Measurements from ENCODE around the gene ATP6AP2. TPM values are rescaled to one million over a fixed set of nuclear protein-coding genes. Genes with fewer than 3 reads are reported as not detected.

ATP6AP2 gene
- total RNA-seq, 1 experiment from 2014 or later, result 78.7 TPM

DNA sequence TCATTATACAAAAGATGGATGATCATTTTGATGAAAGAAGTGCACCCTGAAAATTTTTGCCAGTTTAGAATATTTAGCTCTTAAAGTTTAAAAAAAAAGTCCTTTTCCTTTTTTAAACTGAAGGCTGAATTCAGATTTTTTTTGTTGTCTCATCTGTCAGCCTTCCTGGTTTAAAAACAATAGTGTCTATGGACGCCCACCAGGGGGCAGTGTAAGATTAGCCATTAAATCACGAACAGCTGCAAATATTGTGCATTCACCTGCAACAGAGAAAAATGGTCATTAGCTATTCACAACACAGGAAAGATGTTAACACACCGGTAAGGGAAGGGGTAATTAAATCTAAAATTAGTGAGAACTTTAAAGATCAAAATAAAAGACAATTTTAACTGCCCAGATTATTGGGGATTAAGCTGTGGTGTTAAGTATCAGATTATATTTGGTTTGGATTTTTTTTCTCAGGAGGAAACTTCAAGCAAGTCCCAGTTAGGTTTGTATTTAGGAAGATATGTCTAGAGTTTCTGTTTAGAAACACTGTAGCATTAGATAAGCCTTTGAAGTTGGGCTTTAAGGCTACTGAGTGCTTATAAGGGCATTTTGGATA, 71.0 kb downstream of the ATP6AP2 start:
- ChIA-PET CTCF (interaction anchor here (0.6 to 1.5 kb wide), 8 partner anchors 10 to 643 kb away, joined by 3 to 6 read pairs (median 3); partner anchors contain the start of gene USP9X), POLR2A (no interaction called here)
- no peak for ATAC-seq
- TF ChIP-seq NFATC4 (CRISPR knock-in tag; IDR thresholded peaks at IDR 0.05), result no peak
- no peak for TF ChIP-seq GABPB1 (CRISPR knock-in tag; IDR thresholded peaks at IDR 0.05)
- TF ChIP-seq, protein P1, sequence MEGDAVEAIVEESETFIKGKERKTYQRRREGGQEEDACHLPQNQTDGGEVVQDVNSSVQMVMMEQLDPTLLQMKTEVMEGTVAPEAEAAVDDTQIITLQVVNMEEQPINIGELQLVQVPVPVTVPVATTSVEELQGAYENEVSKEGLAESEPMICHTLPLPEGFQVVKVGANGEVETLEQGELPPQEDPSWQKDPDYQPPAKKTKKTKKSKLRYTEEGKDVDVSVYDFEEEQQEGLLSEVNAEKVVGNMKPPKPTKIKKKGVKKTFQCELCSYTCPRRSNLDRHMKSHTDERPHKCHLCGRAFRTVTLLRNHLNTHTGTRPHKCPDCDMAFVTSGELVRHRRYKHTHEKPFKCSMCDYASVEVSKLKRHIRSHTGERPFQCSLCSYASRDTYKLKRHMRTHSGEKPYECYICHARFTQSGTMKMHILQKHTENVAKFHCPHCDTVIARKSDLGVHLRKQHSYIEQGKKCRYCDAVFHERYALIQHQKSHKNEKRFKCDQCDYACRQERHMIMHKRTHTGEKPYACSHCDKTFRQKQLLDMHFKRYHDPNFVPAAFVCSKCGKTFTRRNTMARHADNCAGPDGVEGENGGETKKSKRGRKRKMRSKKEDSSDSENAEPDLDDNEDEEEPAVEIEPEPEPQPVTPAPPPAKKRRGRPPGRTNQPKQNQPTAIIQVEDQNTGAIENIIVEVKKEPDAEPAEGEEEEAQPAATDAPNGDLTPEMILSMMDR (IDR thresholded peaks at IDR 0.05), result peak; percentile 49
- Mint-ChIP-seq H3K27me3 (ENCODE audit: low read depth) (no peaks in the 10 kb centered on the region; the same call in 1 of the 2 replicates), H3K4me1 (peaks cover 6% of the 10 kb centered on the region), H3K4me3 (no peak overlapping the region), H3K9me3 (no peaks in the 10 kb centered on the region), H3K27ac (no peak overlapping the region), H3K36me3 (peaks cover 23% of the 10 kb centered on the region)
- peak; percentile 33 for DNase-seq (ENCODE audit: low spot score)

DNA sequence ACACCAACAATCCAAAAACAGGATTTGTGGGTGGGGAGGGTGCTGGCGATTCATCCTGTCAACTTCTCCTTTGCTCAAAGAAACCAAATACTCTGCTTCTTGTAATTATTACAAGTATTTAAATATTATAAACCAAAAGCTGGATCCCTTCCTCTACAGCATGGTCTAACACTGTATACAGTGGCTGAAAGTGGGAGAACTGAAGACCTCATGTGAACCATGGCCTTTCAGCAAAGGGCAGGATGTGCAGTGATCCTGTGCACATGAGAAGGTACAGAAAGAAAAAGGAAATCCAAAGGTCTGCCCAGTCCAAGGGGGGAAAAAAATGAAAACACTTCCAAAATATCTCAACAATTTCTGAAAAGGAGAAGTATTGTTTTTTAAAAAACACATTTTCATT, 71.9 kb downstream of the ATP6AP2 start:
- no peak overlapping the region for H3K4me3 Mint-ChIP-seq
- no peak overlapping the region for H3K27ac Mint-ChIP-seq
- ATAC-seq, result no peak
- no peaks in the 10 kb centered on the region for H3K9me3 Mint-ChIP-seq
- TF ChIP-seq, protein P2, sequence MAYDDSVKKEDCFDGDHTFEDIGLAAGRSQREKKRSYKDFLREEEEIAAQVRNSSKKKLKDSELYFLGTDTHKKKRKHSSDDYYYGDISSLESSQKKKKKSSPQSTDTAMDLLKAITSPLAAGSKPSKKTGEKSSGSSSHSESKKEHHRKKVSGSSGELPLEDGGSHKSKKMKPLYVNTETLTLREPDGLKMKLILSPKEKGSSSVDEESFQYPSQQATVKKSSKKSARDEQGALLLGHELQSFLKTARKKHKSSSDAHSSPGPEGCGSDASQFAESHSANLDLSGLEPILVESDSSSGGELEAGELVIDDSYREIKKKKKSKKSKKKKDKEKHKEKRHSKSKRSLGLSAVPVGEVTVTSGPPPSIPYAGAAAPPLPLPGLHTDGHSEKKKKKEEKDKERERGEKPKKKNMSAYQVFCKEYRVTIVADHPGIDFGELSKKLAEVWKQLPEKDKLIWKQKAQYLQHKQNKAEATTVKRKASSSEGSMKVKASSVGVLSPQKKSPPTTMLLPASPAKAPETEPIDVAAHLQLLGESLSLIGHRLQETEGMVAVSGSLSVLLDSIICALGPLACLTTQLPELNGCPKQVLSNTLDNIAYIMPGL (CRISPR knock-in tag; IDR thresholded peaks at IDR 0.05), result no peak
- TF ChIP-seq, protein P3, sequence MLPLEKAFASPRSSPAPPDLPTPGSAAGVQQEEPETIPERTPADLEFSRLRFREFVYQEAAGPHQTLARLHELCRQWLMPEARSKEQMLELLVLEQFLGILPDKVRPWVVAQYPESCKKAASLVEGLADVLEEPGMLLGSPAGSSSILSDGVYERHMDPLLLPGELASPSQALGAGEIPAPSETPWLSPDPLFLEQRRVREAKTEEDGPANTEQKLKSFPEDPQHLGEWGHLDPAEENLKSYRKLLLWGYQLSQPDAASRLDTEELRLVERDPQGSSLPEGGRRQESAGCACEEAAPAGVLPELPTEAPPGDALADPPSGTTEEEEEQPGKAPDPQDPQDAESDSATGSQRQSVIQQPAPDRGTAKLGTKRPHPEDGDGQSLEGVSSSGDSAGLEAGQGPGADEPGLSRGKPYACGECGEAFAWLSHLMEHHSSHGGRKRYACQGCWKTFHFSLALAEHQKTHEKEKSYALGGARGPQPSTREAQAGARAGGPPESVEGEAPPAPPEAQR (CRISPR knock-in tag; IDR thresholded peaks at IDR 0.05), result no peak
- no peak for TF ChIP-seq ZNF138 (CRISPR knock-in tag; conservative IDR thresholded peaks at IDR 0.05)
- no peak for TF ChIP-seq ESRRA (CRISPR knock-in tag; IDR thresholded peaks at IDR 0.05; ENCODE audit: borderline replicate concordance)
- TF ChIP-seq, protein P4, sequence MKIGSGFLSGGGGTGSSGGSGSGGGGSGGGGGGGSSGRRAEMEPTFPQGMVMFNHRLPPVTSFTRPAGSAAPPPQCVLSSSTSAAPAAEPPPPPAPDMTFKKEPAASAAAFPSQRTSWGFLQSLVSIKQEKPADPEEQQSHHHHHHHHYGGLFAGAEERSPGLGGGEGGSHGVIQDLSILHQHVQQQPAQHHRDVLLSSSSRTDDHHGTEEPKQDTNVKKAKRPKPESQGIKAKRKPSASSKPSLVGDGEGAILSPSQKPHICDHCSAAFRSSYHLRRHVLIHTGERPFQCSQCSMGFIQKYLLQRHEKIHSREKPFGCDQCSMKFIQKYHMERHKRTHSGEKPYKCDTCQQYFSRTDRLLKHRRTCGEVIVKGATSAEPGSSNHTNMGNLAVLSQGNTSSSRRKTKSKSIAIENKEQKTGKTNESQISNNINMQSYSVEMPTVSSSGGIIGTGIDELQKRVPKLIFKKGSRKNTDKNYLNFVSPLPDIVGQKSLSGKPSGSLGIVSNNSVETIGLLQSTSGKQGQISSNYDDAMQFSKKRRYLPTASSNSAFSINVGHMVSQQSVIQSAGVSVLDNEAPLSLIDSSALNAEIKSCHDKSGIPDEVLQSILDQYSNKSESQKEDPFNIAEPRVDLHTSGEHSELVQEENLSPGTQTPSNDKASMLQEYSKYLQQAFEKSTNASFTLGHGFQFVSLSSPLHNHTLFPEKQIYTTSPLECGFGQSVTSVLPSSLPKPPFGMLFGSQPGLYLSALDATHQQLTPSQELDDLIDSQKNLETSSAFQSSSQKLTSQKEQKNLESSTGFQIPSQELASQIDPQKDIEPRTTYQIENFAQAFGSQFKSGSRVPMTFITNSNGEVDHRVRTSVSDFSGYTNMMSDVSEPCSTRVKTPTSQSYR (CRISPR knock-in tag; IDR thresholded peaks at IDR 0.05), result no peak
- no peak for TF ChIP-seq ZNF416 (CRISPR knock-in tag; IDR thresholded peaks at IDR 0.05)
- TF ChIP-seq, protein P5, sequence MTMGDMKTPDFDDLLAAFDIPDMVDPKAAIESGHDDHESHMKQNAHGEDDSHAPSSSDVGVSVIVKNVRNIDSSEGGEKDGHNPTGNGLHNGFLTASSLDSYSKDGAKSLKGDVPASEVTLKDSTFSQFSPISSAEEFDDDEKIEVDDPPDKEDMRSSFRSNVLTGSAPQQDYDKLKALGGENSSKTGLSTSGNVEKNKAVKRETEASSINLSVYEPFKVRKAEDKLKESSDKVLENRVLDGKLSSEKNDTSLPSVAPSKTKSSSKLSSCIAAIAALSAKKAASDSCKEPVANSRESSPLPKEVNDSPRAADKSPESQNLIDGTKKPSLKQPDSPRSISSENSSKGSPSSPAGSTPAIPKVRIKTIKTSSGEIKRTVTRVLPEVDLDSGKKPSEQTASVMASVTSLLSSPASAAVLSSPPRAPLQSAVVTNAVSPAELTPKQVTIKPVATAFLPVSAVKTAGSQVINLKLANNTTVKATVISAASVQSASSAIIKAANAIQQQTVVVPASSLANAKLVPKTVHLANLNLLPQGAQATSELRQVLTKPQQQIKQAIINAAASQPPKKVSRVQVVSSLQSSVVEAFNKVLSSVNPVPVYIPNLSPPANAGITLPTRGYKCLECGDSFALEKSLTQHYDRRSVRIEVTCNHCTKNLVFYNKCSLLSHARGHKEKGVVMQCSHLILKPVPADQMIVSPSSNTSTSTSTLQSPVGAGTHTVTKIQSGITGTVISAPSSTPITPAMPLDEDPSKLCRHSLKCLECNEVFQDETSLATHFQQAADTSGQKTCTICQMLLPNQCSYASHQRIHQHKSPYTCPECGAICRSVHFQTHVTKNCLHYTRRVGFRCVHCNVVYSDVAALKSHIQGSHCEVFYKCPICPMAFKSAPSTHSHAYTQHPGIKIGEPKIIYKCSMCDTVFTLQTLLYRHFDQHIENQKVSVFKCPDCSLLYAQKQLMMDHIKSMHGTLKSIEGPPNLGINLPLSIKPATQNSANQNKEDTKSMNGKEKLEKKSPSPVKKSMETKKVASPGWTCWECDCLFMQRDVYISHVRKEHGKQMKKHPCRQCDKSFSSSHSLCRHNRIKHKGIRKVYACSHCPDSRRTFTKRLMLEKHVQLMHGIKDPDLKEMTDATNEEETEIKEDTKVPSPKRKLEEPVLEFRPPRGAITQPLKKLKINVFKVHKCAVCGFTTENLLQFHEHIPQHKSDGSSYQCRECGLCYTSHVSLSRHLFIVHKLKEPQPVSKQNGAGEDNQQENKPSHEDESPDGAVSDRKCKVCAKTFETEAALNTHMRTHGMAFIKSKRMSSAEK (CRISPR knock-in tag; IDR thresholded peaks at IDR 0.05; ENCODE audit: borderline replicate concordance), result no peak
- TF ChIP-seq, protein P6, sequence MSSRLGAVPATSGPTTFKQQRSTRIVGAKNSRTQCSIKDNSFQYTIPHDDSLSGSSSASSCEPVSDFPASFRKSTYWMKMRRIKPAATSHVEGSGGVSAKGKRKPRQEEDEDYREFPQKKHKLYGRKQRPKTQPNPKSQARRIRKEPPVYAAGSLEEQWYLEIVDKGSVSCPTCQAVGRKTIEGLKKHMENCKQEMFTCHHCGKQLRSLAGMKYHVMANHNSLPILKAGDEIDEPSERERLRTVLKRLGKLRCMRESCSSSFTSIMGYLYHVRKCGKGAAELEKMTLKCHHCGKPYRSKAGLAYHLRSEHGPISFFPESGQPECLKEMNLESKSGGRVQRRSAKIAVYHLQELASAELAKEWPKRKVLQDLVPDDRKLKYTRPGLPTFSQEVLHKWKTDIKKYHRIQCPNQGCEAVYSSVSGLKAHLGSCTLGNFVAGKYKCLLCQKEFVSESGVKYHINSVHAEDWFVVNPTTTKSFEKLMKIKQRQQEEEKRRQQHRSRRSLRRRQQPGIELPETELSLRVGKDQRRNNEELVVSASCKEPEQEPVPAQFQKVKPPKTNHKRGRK (CRISPR knock-in tag; IDR thresholded peaks at IDR 0.05; ENCODE audit: borderline replicate concordance), result no peak
- no peak for TF ChIP-seq OVOL2 (CRISPR knock-in tag; IDR thresholded peaks at IDR 0.05; ENCODE audit: borderline replicate concordance)
- TF ChIP-seq CREM (CRISPR knock-in tag; IDR thresholded peaks at IDR 0.05), result no peak
- TF ChIP-seq GABPB1 (CRISPR knock-in tag; IDR thresholded peaks at IDR 0.05), result no peak
- TF ChIP-seq, protein P7, sequence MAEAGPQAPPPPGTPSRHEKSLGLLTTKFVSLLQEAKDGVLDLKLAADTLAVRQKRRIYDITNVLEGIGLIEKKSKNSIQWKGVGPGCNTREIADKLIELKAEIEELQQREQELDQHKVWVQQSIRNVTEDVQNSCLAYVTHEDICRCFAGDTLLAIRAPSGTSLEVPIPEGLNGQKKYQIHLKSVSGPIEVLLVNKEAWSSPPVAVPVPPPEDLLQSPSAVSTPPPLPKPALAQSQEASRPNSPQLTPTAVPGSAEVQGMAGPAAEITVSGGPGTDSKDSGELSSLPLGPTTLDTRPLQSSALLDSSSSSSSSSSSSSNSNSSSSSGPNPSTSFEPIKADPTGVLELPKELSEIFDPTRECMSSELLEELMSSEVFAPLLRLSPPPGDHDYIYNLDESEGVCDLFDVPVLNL (CRISPR knock-in tag; IDR thresholded peaks at IDR 0.05; ENCODE audit: borderline replicate concordance, low read depth), result no peak
- no peak for TF ChIP-seq ZNF317 (CRISPR knock-in tag; IDR thresholded peaks at IDR 0.05; ENCODE audit: borderline replicate concordance, low read depth)
- no peak for TF ChIP-seq ZNF396 (CRISPR knock-in tag; IDR thresholded peaks at IDR 0.05; ENCODE audit: borderline replicate concordance)
- TF ChIP-seq HMGA2 (CRISPR knock-in tag; IDR thresholded peaks at IDR 0.05), result no peak
- H3K4me1 Mint-ChIP-seq, result 0 out of 2 replicates have a peak, but pooled peaks cover 5% of the 10 kb centered on the region
- H3K36me3 Mint-ChIP-seq, result peaks cover 28% of the 10 kb centered on the region
- DNase-seq (ENCODE audit: low spot score), result no peak
- POLR2A ChIA-PET, result no interaction called here
- CTCF ChIA-PET, result interaction anchor here (1.5 kb wide), 1 partner anchor 9 kb away, joined by 3 read pairs; no protein-coding TSS in a partner anchor
- H3K27me3 Mint-ChIP-seq (ENCODE audit: low read depth), result no peaks in the 10 kb centered on the region; the same call in 1 of the 2 replicates
